Neutrophil (primary cell): ENCODE results near the gene TMEM50A.
A peak's percentile ranks its signal among the peaks of the same experiment; 100 is the strongest.

Experiments used
- H3K27ac ChIP-seq: fragments of 200-600 bp; sonication (generic); 2 replicates; pipeline ENCODE4 v1.5.1; 2016; ENCODE audit warnings: mild to moderate bottlenecking, moderate library complexity
- H3K27me3 ChIP-seq: fragments of 200-600 bp; sonication (generic); 2 replicates; pipeline ENCODE4 v1.6.0; 2016; ENCODE audit warnings: mild to moderate bottlenecking
- H3K36me3 ChIP-seq: fragments of 200-600 bp; sonication (generic); 2 replicates; pipeline ENCODE4 v1.5.1; 2017
- H3K4me1 ChIP-seq, 2 experiments: fragments of 200-600 bp in 1 of 2; sonication (generic) in 1 of 2; 1 replicate in 1 of 2; 2 replicates in 1 of 2; pipeline versions ENCODE4 v1.5.1 to v1.6.1; 2013 to 2016; ENCODE audit warnings: low read depth in 1 of 2, low read length in 1 of 2, mild to moderate bottlenecking in 1 of 2, moderate library complexity in 1 of 2; ENCODE audit not compliant: control insufficient read depth in 1 of 2, insufficient read depth in 1 of 2
- H3K4me3 ChIP-seq, 2 experiments: fragments of 200-600 bp in 1 of 2; sonication (generic) in 1 of 2; 1 replicate in 1 of 2; 2 replicates in 1 of 2; pipeline ENCODE4 v1.5.1; 2013 to 2016; ENCODE audit warnings: low read depth in 1 of 2, low read length in 1 of 2, mild to moderate bottlenecking in 1 of 2, moderate library complexity in 1 of 2
- H3K9me3 ChIP-seq: fragments of 200-600 bp; sonication (generic); 2 replicates; pipeline ENCODE4 v1.5.1; 2016
- CTCF ChIP-seq: fragments of 200-600 bp; sonication (generic); IDR thresholded peaks from 2 replicates; pipeline ENCODE4 v1.5.1; 2016; ENCODE audit warnings: antibody characterized with exemption

Gene TMEM50A

GRCh38 chr1:25338986-25339385, 852 bp downstream of the TMEM50A start:
- Histone ChIP-seq H3K36me3 (peaks cover 13% of the 10 kb centered on the region), H3K27me3 (no peaks in the 10 kb centered on the region), H3K4me1 (peaks cover 19 to 29% of the 10 kb centered on the region in 2 experiments), H3K4me3 (peak overlapping the region; percentile 85 to 96), H3K9me3 (no peaks in the 10 kb centered on the region), H3K27ac (peak overlapping the region; percentile 99)
- TF ChIP-seq CTCF = no peak

GRCh38 chr1:25341746-25342145, 3.6 kb downstream of the TMEM50A start:
- Histone ChIP-seq H3K27me3 (no peaks in the 10 kb centered on the region), H3K27ac (no peak overlapping the region), H3K4me3 (no peak overlapping the region), H3K4me1 (peaks cover 19 to 23% of the 10 kb centered on the region in 2 experiments), H3K9me3 (no peaks in the 10 kb centered on the region), H3K36me3 (peaks cover 34% of the 10 kb centered on the region)
- TF ChIP-seq CTCF = no peak

- Histone ChIP-seq H3K27ac (no peak overlapping the region), H3K4me3 (no peak overlapping the region), H3K36me3 (peaks cover 42% of the 10 kb centered on the region), H3K9me3 (no peaks in the 10 kb centered on the region), H3K4me1 (peaks cover 19 to 22% of the 10 kb centered on the region in 2 experiments), H3K27me3 (no peaks in the 10 kb centered on the region)
- TF ChIP-seq CTCF = no peak
These were observed 4.7 kb downstream of the TMEM50A start for GRCh38 chr1:25342846-25343245.

GRCh38 chr1:25343872-25344271, 5.7 kb downstream of the TMEM50A start:
- Histone ChIP-seq H3K9me3 (no peaks in the 10 kb centered on the region), H3K4me1 (peaks cover 18 to 21% of the 10 kb centered on the region in 2 experiments), H3K4me3 (no peak overlapping the region), H3K27me3 (no peaks in the 10 kb centered on the region), H3K36me3 (peaks cover 50% of the 10 kb centered on the region), H3K27ac (no peak overlapping the region)
- no peak for TF ChIP-seq CTCF

GRCh38 chr1:25347556-25347955, 9.4 kb downstream of the TMEM50A start:
- H3K36me3 ChIP-seq = peaks cover 80% of the 10 kb centered on the region
- H3K9me3 ChIP-seq = no peaks in the 10 kb centered on the region
- no peak overlapping the region for H3K27ac ChIP-seq
- TF ChIP-seq CTCF = no peak
- H3K27me3 ChIP-seq = no peaks in the 10 kb centered on the region
- no peaks in the 10 kb centered on the region for H3K4me1 ChIP-seq
- no peak overlapping the region for H3K4me3 ChIP-seq

GRCh38 chr1:25349606-25350005, 11.5 kb downstream of the TMEM50A start:
- Histone ChIP-seq H3K27me3 (no peaks in the 10 kb centered on the region), H3K4me3 (no peak overlapping the region), H3K4me1 (no peaks in the 10 kb centered on the region), H3K9me3 (no peaks in the 10 kb centered on the region), H3K27ac (no peak overlapping the region), H3K36me3 (peaks cover 84% of the 10 kb centered on the region)
- no peak for TF ChIP-seq CTCF
